ENCODE measurements around the gene GSK3B. TPM values are rescaled to one million over a fixed set of nuclear protein-coding genes. Genes with fewer than 3 reads are reported as not detected.

The GSK3B gene
- total and polyA plus RNA-seq, 2 donors (not counting 3 experiments of a cell fraction or from before 2014, with no cell fraction given): 22.1 to 50.1 TPM

DNA sequence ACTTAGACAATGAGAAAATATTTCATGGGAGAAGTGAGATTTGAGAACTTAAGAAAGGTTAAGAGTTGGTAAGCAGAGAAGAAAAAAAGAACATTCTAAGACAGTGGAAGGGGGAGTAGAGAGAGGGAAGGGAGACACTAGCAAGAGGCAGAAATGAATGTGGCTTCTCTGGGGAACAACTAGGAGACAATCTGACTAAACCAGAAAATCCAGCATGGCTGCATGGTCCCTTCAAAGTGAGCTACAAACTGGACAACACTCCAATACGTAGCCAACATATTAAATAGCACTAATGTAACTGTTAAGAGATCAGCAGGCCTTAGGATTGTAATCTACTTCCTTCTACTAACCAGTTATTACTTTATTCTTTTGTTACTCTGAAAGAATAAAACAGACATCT is 222.7 kb downstream of the GSK3B start:
- intact Hi-C loops (cut with micrococcal nuclease): no loop called here
- BruUV-seq (replicated peaks): no TSS peak
- no peaks in the 10 kb centered on the region for H3K27me3 ChIP-seq (ENCODE audit: control insufficient read depth in 2 of 2, insufficient read depth in 2 of 2, low read length in 2 of 2)
- H3K36me3 ChIP-seq (ENCODE audit: control insufficient read depth in 2 of 2, extremely low read depth in 1 of 2, insufficient read depth in 2 of 2, low read length in 2 of 2): peaks cover 2% of the 10 kb centered on the region in 2 experiments
- no peaks in the 10 kb centered on the region for H4K20me1 ChIP-seq (replicated peaks; ENCODE audit: control insufficient read depth, extremely low read depth, insufficient read depth, low read length)
- no peaks in the 10 kb centered on the region for H3K79me2 ChIP-seq (ENCODE audit: control insufficient read depth, insufficient read depth, low read length)
- no peak for FAIRE-seq
- TF ChIP-seq POLR2A (IDR thresholded peaks at IDR 0.05; ENCODE audit: low read depth, low read length) (no peak), MYC (IDR thresholded peaks at IDR 0.05; ENCODE audit: low read depth, low read length) (no peak), JUN (IDR thresholded peaks at IDR 0.05; ENCODE audit: borderline replicate concordance, insufficient read depth, insufficient read length, low read depth) (no peak), POLR2AphosphoS5 (IDR thresholded peaks at IDR 0.05; ENCODE audit: insufficient read depth, low read depth, low read length) (no peak), FOS (IDR thresholded peaks at IDR 0.05; ENCODE audit: borderline replicate concordance, insufficient read depth, low read length) (no peak), MAX (IDR thresholded peaks at IDR 0.05; ENCODE audit: insufficient read depth, insufficient read length) (no peak), EZH2 (IDR thresholded peaks at IDR 0.05; ENCODE audit: borderline replicate concordance, low read depth, low read length, severe bottlenecking) (no peak), GATA2 (IDR thresholded peaks at IDR 0.05; ENCODE audit: insufficient read depth, insufficient read length, low read depth, low read length) (no peak)
- TF ChIP-seq, protein P1, sequence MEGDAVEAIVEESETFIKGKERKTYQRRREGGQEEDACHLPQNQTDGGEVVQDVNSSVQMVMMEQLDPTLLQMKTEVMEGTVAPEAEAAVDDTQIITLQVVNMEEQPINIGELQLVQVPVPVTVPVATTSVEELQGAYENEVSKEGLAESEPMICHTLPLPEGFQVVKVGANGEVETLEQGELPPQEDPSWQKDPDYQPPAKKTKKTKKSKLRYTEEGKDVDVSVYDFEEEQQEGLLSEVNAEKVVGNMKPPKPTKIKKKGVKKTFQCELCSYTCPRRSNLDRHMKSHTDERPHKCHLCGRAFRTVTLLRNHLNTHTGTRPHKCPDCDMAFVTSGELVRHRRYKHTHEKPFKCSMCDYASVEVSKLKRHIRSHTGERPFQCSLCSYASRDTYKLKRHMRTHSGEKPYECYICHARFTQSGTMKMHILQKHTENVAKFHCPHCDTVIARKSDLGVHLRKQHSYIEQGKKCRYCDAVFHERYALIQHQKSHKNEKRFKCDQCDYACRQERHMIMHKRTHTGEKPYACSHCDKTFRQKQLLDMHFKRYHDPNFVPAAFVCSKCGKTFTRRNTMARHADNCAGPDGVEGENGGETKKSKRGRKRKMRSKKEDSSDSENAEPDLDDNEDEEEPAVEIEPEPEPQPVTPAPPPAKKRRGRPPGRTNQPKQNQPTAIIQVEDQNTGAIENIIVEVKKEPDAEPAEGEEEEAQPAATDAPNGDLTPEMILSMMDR (IDR thresholded peaks at IDR 0.05; ENCODE audit: extremely low read depth in 1 of 2, insufficient read depth in 1 of 2, low read depth in 1 of 2, low read length in 2 of 2): no peak
- no peaks in the 10 kb centered on the region for H3K9me1 ChIP-seq (replicated peaks; ENCODE audit: control insufficient read depth, extremely low read depth, insufficient read depth, low read length)
- no peak overlapping the region for H3K9ac ChIP-seq (replicated peaks; ENCODE audit: extremely low read depth, insufficient read depth, low read length)
- no peak for DNase-seq (ENCODE audit: low read depth, low spot score)
- ChIA-PET POLR2A (no interaction called here), CTCF (no interaction called here)
- no peak overlapping the region for H3K4me3 ChIP-seq (replicated peaks in 1 of 3; ENCODE audit: insufficient read depth in 1 of 3, low read depth in 1 of 3, low read length in 3 of 3)
- no peaks in the 10 kb centered on the region for H3K4me1 ChIP-seq (ENCODE audit: control insufficient read depth, extremely low read depth, insufficient read depth, low read length)
- H3K27ac ChIP-seq (ENCODE audit: insufficient read depth, low read depth, low read length): no peak overlapping the region
- H3K4me2 ChIP-seq (ENCODE audit: insufficient read depth, low read length): no peak overlapping the region
- dilution Hi-C loops (cut with MboI; ENCODE audit: extremely low pct_ligation_motif_present, low sequenced_read_pairs): no loop called here
- no peak overlapping the region for H2AFZ ChIP-seq (ENCODE audit: low read depth, low read length)
- H3K9me3 ChIP-seq (replicated peaks; ENCODE audit: control insufficient read depth, insufficient read depth, low read length): no peaks in the 10 kb centered on the region
